Measurements from ENCODE around the gene SURF4. TPM values are rescaled to one million over a fixed set of nuclear protein-coding genes. Genes with fewer than 3 reads are reported as not detected.
A peak's percentile ranks its signal among the peaks of the same experiment; 100 is the strongest.

Gene SURF4
- total and polyA plus RNA-seq, 2 of the 13 experiments (the other 11 are each of a cell fraction or from before 2014, with no cell fraction given) = 220 to 265 TPM

GRCh38 chr9:133375724-133376654 lies at the start of gene SURF4, which contains the start of gene STKLD1 (continued):
- TF ChIP-seq HIC2 (CRISPR knock-in tag; IDR thresholded peaks at IDR 0.05; ENCODE audit: low read depth) (no peak; the same call in 1 of the 2 replicates), THAP9 (CRISPR knock-in tag; IDR thresholded peaks at IDR 0.05; ENCODE audit: borderline replicate concordance) (no peak), NCOR1 (IDR thresholded peaks at IDR 0.05; ENCODE audit: borderline replicate concordance, low read length) (no peak), ELF3 (CRISPR knock-in tag; IDR thresholded peaks at IDR 0.05) (peak; percentile 38), RFX5 (IDR thresholded peaks at IDR 0.05; ENCODE audit: low read depth, low read length) (no peak), KDM4B (CRISPR knock-in tag; IDR thresholded peaks at IDR 0.05) (no peak), ZNF180 (CRISPR knock-in tag; IDR thresholded peaks at IDR 0.05; ENCODE audit: borderline replicate concordance, low read depth) (no peak), SRF (IDR thresholded peaks at IDR 0.05; ENCODE audit: low read depth, low read length) (peak; percentile 38; the same call in 1 of the 2 replicates), ZFY (CRISPR knock-in tag; IDR thresholded peaks at IDR 0.05) (peak; percentile 99), MTERF4 (CRISPR knock-in tag; IDR thresholded peaks at IDR 0.05) (no peak), GLI4 (CRISPR knock-in tag; IDR thresholded peaks at IDR 0.05; ENCODE audit: borderline replicate concordance) (no peak), CREM (IDR thresholded peaks at IDR 0.05) (no peak), CREM (CRISPR knock-in tag; IDR thresholded peaks at IDR 0.05) (no peak), ZKSCAN1 (IDR thresholded peaks at IDR 0.05; ENCODE audit: low read length) (no peak), ZNF33A (CRISPR knock-in tag; IDR thresholded peaks at IDR 0.05; ENCODE audit: borderline replicate concordance) (no peak), IRF2 (CRISPR knock-in tag; IDR thresholded peaks at IDR 0.05) (no peak), TBX2 (CRISPR knock-in tag; IDR thresholded peaks at IDR 0.05; ENCODE audit: borderline replicate concordance) (no peak; the same call in 1 of the 2 replicates), ZHX1 (CRISPR knock-in tag; IDR thresholded peaks at IDR 0.05; ENCODE audit: low read depth) (peak; percentile 64; the same call in 1 of the 2 replicates), SMAD1 (CRISPR knock-in tag; IDR thresholded peaks at IDR 0.05; ENCODE audit: borderline replicate concordance, low read depth) (no peak), MED8 (CRISPR knock-in tag; IDR thresholded peaks at IDR 0.05; ENCODE audit: insufficient replicate concordance) (no peak), ZNF30 (CRISPR knock-in tag; IDR thresholded peaks at IDR 0.05) (no peak)
